GM23338 (cell line): ENCODE measurements around the gene POU3F3. TPM values are rescaled to one million over a fixed set of nuclear protein-coding genes. Genes with fewer than 3 reads are reported as not detected.

Experiments used
- ATAC-seq: fragments of 200-7000 bp; cut with Tn5 transposase; 3 replicates; pipeline ENCODE4 v1.9.1; 2020
- DNase-seq: peaks from one replicate; pipeline ENCODE4 v3.0.0-alpha.2; 2015; ENCODE audit warnings: low spot score
- H2AFZ ChIP-seq: fragments of 200-600 bp; sonication (generic); 2 replicates; pipeline ENCODE4 v1.8.0; 2016; ENCODE audit warnings: antibody characterized with exemption, mild to moderate bottlenecking, moderate library complexity
- H3F3A ChIP-seq: fragments of 200-600 bp; sonication (generic); replicated peaks from 2 replicates; pipeline ENCODE4 v1.8.0; 2017; ENCODE audit warnings: antibody characterized with exemption, mixed run types, low read depth
- H3K27ac ChIP-seq: fragments of 200-600 bp; sonication (generic); 2 replicates; pipeline ENCODE4 v1.6.1; 2016; ENCODE audit warnings: low read depth
- H3K27me3 ChIP-seq: fragments of 200-600 bp; sonication (generic); 2 replicates; pipeline ENCODE4 v1.8.0; 2016; ENCODE audit warnings: mild to moderate bottlenecking, mixed run types, moderate library complexity; ENCODE audit not compliant: insufficient read depth
- H3K36me3 ChIP-seq: fragments of 200-600 bp; sonication (generic); 2 replicates; pipeline ENCODE4 v1.8.0; 2016; ENCODE audit warnings: mild to moderate bottlenecking; ENCODE audit not compliant: insufficient read depth
- H3K4me1 ChIP-seq: fragments of 200-600 bp; sonication (generic); 2 replicates; pipeline ENCODE4 v1.8.0; 2016; ENCODE audit warnings: mild to moderate bottlenecking, moderate library complexity; ENCODE audit not compliant: insufficient read depth
- H3K4me2 ChIP-seq: fragments of 200-600 bp; sonication (generic); 2 replicates; pipeline ENCODE4 v1.7.1; 2017; ENCODE audit warnings: mixed run types
- H3K4me3 ChIP-seq: fragments of 200-600 bp; sonication (generic); 2 replicates; pipeline ENCODE4 v1.6.1; 2016; ENCODE audit warnings: mixed run types
- H3K79me2 ChIP-seq: fragments of 200-600 bp; sonication (generic); replicated peaks from 2 replicates; pipeline ENCODE4 v1.8.0; 2017; ENCODE audit warnings: mild to moderate bottlenecking; ENCODE audit not compliant: insufficient read depth
- H3K9me2 ChIP-seq: fragments of 200-600 bp; sonication (generic); 2 replicates; pipeline ENCODE4 v1.8.0; 2017; ENCODE audit not compliant: insufficient read depth
- H4K20me1 ChIP-seq: fragments of 200-600 bp; sonication (generic); replicated peaks from 2 replicates; pipeline ENCODE4 v1.8.0; 2017; ENCODE audit warnings: mild to moderate bottlenecking; ENCODE audit not compliant: insufficient read depth
- H3K27ac Mint-ChIP-seq: 2 replicates; pipeline ENCODE4 v1.8.0; 2020; ENCODE audit warnings: inconsistent platforms, mild to moderate bottlenecking, moderate library complexity, mixed read lengths
- H3K27me3 Mint-ChIP-seq: 3 replicates; pipeline ENCODE4 v1.8.0; 2022; ENCODE audit warnings: low read depth, mild to moderate bottlenecking, moderate library complexity, mixed read lengths, inconsistent platforms; ENCODE audit not compliant: insufficient read depth, poor library complexity
- H3K36me3 Mint-ChIP-seq: 3 replicates; pipeline ENCODE4 v1.8.0; 2021; ENCODE audit warnings: low read depth, mild to moderate bottlenecking, inconsistent platforms, moderate library complexity, mixed read lengths
- H3K4me1 Mint-ChIP-seq: 3 replicates; pipeline ENCODE4 v1.8.0; 2020; ENCODE audit warnings: mild to moderate bottlenecking, inconsistent platforms, mixed read lengths
- H3K4me3 Mint-ChIP-seq: 3 replicates; pipeline ENCODE4 v1.8.0; 2021; ENCODE audit warnings: moderate library complexity, mild to moderate bottlenecking, inconsistent platforms, mixed read lengths
- H3K9me3 Mint-ChIP-seq: 3 replicates; pipeline ENCODE4 v1.8.0; 2020; ENCODE audit warnings: moderate library complexity, mild to moderate bottlenecking, inconsistent platforms, mixed read lengths
- CREB1 ChIP-seq: fragments of 250-450 bp; sonication (Bioruptor Pico); IDR thresholded peaks from 2 replicates; pipeline ENCODE4 v1.5.0; 2020; ENCODE audit warnings: low read depth, mild to moderate bottlenecking, moderate library complexity
- EZH2phosphoT487 ChIP-seq: fragments of 200-600 bp; sonication (generic); IDR thresholded peaks from one replicate; pipeline ENCODE4 v1.8.1; 2018; ENCODE audit warnings: antibody characterized with exemption; ENCODE audit not compliant: unreplicated experiment
- NANOG ChIP-seq: IDR thresholded peaks from 2 replicates; pipeline ENCODE4 v1.6.1; 2016; ENCODE audit warnings: antibody characterized with exemption, borderline replicate concordance
- POLR2AphosphoS5 ChIP-seq: IDR thresholded peaks from 2 replicates; pipeline ENCODE4 v1.6.1; 2016; ENCODE audit warnings: antibody characterized with exemption, low read depth
- STAT1 ChIP-seq: IDR thresholded peaks from one replicate; pipeline ENCODE4 v1.6.1; 2016; ENCODE audit warnings: antibody characterized with exemption; ENCODE audit not compliant: unreplicated experiment
- ZNF114 ChIP-seq: fragments of 250-450 bp; sonication (Bioruptor Pico); IDR thresholded peaks from 2 replicates; pipeline ENCODE4 v1.5.0; 2020; ENCODE audit warnings: mild to moderate bottlenecking, moderate library complexity
- ZNF331 ChIP-seq: fragments of 250-450 bp; sonication (Bioruptor Pico); IDR thresholded peaks from 2 replicates; pipeline ENCODE4 v1.5.0; 2020; ENCODE audit warnings: low read depth, mild to moderate bottlenecking, moderate library complexity
- polyA plus RNA-seq: library from polyadenylated mRNA; unstranded; fragments of >200 nt; fragmentation: Nextera tagmentation; extraction: Ambion mirVana; gene quantifications from 2 replicates; pipeline ENCODE4 v1.2.1, GENCODE V29; 2016
- total RNA-seq: library from RNA; depleted of rRNA; stranded (reverse); fragments of >200 nt; shearing (Covaris generic); gene quantifications from 2 replicates; pipeline ENCODE4 v1.2.3, GENCODE V29; 2014
- TF ChIP-seq, protein P1 (sequence below): fragments of 250-450 bp; sonication (Bioruptor Pico); IDR thresholded peaks from 2 replicates; pipeline ENCODE4 v1.5.0; 2020; ENCODE audit warnings: mild to moderate bottlenecking, moderate library complexity
- TF ChIP-seq, protein P2 (sequence below): IDR thresholded peaks from 2 replicates; pipeline ENCODE4 v1.6.1; 2016; ENCODE audit warnings: antibody characterized with exemption

The POU3F3 gene
- total and polyA plus RNA-seq, 2 experiments from 2014 or later, result 0.06 to 0.24 TPM

GRCh38 chr2:104836265-104836664 is 17.6 kb upstream of the POU3F3 start (continued):
- TF ChIP-seq, protein P1, sequence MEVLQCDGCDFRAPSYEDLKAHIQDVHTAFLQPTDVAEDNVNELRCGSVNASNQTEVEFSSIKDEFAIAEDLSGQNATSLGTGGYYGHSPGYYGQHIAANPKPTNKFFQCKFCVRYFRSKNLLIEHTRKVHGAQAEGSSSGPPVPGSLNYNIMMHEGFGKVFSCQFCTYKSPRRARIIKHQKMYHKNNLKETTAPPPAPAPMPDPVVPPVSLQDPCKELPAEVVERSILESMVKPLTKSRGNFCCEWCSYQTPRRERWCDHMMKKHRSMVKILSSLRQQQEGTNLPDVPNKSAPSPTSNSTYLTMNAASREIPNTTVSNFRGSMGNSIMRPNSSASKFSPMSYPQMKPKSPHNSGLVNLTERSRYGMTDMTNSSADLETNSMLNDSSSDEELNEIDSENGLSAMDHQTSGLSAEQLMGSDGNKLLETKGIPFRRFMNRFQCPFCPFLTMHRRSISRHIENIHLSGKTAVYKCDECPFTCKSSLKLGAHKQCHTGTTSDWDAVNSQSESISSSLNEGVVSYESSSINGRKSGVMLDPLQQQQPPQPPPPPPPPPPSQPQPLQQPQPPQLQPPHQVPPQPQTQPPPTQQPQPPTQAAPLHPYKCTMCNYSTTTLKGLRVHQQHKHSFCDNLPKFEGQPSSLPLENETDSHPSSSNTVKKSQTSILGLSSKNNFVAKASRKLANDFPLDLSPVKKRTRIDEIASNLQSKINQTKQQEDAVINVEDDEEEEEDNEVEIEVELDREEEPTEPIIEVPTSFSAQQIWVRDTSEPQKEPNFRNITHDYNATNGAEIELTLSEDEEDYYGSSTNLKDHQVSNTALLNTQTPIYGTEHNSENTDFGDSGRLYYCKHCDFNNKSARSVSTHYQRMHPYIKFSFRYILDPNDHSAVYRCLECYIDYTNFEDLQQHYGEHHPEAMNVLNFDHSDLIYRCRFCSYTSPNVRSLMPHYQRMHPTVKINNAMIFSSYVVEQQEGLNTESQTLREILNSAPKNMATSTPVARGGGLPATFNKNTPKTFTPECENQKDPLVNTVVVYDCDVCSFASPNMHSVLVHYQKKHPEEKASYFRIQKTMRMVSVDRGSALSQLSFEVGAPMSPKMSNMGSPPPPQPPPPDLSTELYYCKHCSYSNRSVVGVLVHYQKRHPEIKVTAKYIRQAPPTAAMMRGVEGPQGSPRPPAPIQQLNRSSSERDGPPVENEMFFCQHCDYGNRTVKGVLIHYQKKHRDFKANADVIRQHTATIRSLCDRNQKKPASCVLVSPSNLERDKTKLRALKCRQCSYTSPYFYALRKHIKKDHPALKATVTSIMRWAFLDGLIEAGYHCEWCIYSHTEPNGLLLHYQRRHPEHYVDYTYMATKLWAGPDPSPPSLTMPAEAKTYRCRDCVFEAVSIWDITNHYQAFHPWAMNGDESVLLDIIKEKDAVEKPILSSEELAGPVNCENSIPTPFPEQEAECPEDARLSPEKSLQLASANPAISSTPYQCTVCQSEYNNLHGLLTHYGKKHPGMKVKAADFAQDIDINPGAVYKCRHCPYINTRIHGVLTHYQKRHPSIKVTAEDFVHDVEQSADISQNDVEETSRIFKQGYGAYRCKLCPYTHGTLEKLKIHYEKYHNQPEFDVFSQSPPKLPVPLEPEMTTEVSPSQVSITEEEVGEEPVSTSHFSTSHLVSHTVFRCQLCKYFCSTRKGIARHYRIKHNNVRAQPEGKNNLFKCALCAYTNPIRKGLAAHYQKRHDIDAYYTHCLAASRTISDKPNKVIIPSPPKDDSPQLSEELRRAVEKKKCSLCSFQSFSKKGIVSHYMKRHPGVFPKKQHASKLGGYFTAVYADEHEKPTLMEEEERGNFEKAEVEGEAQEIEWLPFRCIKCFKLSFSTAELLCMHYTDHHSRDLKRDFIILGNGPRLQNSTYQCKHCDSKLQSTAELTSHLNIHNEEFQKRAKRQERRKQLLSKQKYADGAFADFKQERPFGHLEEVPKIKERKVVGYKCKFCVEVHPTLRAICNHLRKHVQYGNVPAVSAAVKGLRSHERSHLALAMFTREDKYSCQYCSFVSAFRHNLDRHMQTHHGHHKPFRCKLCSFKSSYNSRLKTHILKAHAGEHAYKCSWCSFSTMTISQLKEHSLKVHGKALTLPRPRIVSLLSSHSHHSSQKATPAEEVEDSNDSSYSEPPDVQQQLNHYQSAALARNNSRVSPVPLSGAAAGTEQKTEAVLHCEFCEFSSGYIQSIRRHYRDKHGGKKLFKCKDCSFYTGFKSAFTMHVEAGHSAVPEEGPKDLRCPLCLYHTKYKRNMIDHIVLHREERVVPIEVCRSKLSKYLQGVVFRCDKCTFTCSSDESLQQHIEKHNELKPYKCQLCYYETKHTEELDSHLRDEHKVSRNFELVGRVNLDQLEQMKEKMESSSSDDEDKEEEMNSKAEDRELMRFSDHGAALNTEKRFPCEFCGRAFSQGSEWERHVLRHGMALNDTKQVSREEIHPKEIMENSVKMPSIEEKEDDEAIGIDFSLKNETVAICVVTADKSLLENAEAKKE (CRISPR knock-in tag), result no peak
- TF ChIP-seq CREB1 (CRISPR knock-in tag), result no peak
- TF ChIP-seq POLR2AphosphoS5, result no peak
- TF ChIP-seq STAT1, result no peak
- TF ChIP-seq ZNF331 (CRISPR knock-in tag), result no peak
- no peak for TF ChIP-seq EZH2phosphoT487

DNA sequence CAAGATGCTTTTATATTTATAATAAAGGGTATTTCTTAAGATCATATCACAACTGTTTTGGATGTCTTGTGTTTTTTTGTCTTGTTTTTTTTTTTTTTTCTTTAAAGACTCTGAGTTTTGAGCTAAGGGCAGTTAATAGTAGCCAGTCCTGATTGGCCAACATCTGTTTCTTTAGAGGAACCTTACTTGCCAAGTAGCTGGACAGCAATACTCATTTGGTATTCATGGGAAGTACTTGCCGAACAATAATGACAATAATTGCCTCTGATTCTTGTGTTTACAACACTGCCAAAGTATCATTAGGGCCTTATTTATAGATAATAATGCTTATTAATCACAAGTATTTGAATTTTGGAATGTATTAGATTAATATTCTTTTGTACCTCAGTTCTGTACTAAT is 17.1 kb upstream of the POU3F3 start:
- Histone ChIP-seq H2AFZ (no peak overlapping the region), H3K9me2 (no peaks in the 10 kb centered on the region), H3K27ac (no peak overlapping the region), H3F3A (no peaks in the 10 kb centered on the region; the same call in 1 of the 2 replicates), H3K4me2 (no peak overlapping the region), H3K4me1 (no peaks in the 10 kb centered on the region; the same call in 1 of the 2 replicates), H3K79me2 (no peaks in the 10 kb centered on the region), H3K36me3 (no peaks in the 10 kb centered on the region), H3K4me3 (no peak overlapping the region), H4K20me1 (no peaks in the 10 kb centered on the region; the same call in 1 of the 2 replicates), H3K27me3 (peaks cover 20% of the 10 kb centered on the region)
- H3K36me3 Mint-ChIP-seq, result no peaks in the 10 kb centered on the region
- DNase-seq (no peak), ATAC-seq (no peak)
- TF ChIP-seq POLR2AphosphoS5 (no peak), STAT1 (no peak), ZNF114 (no peak), CREB1 (CRISPR knock-in tag) (no peak), ZNF331 (CRISPR knock-in tag) (no peak), NANOG (no peak)
- TF ChIP-seq, protein P1 (CRISPR knock-in tag), result no peak
- TF ChIP-seq, protein P2, sequence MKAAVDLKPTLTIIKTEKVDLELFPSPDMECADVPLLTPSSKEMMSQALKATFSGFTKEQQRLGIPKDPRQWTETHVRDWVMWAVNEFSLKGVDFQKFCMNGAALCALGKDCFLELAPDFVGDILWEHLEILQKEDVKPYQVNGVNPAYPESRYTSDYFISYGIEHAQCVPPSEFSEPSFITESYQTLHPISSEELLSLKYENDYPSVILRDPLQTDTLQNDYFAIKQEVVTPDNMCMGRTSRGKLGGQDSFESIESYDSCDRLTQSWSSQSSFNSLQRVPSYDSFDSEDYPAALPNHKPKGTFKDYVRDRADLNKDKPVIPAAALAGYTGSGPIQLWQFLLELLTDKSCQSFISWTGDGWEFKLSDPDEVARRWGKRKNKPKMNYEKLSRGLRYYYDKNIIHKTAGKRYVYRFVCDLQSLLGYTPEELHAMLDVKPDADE, result no peak
- H3K27me3 Mint-ChIP-seq, result peaks cover 7% of the 10 kb centered on the region
- H3K27ac Mint-ChIP-seq, result no peak overlapping the region
- no peak overlapping the region for H3K4me3 Mint-ChIP-seq
- peaks cover 2% of the 10 kb centered on the region; the same call in 2 of the 3 replicates for H3K4me1 Mint-ChIP-seq
- H3K9me3 Mint-ChIP-seq, result no peaks in the 10 kb centered on the region
